ENCODE data around the gene SKI. TPM values are rescaled to one million over a fixed set of nuclear protein-coding genes. Genes with fewer than 3 reads are reported as not detected.

SKI gene
- total RNA-seq, 2 donors from 2014 or later: 31.0 to 36.1 TPM

DNA sequence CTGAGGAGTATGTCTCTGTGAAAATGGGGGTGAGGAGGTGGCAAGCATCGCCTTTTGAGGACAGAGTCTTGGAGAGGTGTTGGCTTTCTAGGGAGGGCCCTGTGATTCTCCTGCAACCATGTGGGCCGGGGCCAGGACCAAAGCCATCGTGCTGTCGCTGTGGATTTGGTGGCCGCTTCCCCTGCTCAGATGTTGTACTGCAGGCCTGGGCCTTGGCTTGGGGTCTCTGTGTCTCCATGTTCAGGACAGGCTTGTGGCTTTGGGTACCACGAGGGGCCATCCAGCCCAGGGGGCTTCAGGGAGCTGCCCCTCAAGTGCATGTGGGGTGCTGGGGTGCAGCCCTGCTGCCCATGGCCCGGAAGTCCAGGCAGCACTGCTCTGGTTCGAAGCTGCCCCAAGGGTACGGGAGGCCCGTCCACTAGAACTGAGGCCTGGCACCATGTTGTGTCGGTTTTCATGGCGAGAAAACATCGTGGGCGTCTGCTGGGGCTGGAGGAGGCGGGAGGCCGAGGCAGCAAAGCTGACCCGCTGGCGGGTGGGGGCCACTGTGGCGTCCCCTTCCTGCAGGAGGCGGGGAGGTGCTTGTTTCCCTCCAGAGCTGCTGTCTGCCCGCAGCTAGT lies 55.4 kb downstream of the SKI start:
- H3K4me1 ChIP-seq: peaks cover 12% of the 10 kb centered on the region
- H3K27me3 ChIP-seq: no peaks in the 10 kb centered on the region
- no peak for DNase-seq
- no peak overlapping the region for H3K27ac ChIP-seq
- intact Hi-C loops (cut with DNase I): no loop called here
- H3K9ac ChIP-seq (ENCODE audit: low read depth in 2 of 2, low read length in 2 of 2): no peak overlapping the region
- no peaks in the 10 kb centered on the region for H3K36me3 ChIP-seq
- H3K4me3 ChIP-seq: no peak overlapping the region
- TF ChIP-seq, protein P1, sequence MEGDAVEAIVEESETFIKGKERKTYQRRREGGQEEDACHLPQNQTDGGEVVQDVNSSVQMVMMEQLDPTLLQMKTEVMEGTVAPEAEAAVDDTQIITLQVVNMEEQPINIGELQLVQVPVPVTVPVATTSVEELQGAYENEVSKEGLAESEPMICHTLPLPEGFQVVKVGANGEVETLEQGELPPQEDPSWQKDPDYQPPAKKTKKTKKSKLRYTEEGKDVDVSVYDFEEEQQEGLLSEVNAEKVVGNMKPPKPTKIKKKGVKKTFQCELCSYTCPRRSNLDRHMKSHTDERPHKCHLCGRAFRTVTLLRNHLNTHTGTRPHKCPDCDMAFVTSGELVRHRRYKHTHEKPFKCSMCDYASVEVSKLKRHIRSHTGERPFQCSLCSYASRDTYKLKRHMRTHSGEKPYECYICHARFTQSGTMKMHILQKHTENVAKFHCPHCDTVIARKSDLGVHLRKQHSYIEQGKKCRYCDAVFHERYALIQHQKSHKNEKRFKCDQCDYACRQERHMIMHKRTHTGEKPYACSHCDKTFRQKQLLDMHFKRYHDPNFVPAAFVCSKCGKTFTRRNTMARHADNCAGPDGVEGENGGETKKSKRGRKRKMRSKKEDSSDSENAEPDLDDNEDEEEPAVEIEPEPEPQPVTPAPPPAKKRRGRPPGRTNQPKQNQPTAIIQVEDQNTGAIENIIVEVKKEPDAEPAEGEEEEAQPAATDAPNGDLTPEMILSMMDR (IDR thresholded peaks at IDR 0.05): no peak
- H3K9me3 ChIP-seq: no peaks in the 10 kb centered on the region

DNA sequence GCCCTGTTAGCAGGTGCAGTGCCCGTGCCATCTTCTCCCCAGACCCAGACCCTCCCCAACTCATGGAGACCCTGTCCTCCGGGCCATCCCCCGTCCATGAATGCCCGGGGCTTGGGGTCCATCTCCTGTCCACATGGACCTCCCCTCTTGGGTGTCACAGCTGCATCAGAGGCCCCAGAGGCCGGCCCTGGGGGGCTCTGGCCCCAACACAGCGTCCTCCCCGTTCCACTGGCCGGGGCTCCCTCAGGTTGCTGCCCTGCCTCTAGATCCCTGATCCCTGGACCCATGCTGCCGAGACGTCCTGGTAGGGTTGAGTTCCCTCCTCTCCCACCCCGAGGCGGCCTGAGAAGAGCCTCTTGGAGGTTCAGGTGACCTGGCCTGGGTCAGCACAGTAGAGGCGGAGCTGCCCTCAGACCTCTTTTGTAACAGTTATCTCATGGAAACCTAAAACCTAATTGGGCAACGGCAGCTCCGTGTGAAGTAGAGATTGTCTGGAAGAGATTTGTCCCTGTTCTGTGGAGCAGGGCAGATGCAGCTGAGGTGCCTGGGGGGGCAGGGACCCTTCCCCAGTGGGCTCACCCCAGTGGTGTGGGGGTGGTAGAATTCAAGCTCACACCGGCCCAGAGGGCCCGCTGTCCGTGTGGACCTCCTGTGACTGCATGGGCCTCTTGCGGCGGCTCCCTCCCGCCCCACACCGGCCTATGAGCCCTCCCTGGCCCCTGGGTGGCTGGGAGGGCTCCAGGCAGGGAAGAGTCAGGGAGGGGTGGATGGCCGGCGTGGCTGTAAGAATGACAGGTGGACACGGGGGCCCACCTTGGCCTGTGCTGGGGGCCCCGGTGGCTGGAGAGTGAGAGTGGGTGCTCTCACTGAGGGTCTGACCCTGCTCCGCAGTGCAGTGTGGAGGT lies 56.1 kb downstream of the SKI start:
- Histone ChIP-seq H3K4me1 (peaks cover 6% of the 10 kb centered on the region), H3K4me3 (no peak overlapping the region), H3K36me3 (no peaks in the 10 kb centered on the region), H3K9ac (ENCODE audit: low read depth in 2 of 2, low read length in 2 of 2) (no peak overlapping the region), H3K27me3 (no peaks in the 10 kb centered on the region), H3K27ac (no peak overlapping the region), H3K9me3 (no peaks in the 10 kb centered on the region)
- TF ChIP-seq, protein P1 (IDR thresholded peaks at IDR 0.05): no peak
- intact Hi-C loops (cut with DNase I): no loop called here
- DNase-seq: no peak

DNA sequence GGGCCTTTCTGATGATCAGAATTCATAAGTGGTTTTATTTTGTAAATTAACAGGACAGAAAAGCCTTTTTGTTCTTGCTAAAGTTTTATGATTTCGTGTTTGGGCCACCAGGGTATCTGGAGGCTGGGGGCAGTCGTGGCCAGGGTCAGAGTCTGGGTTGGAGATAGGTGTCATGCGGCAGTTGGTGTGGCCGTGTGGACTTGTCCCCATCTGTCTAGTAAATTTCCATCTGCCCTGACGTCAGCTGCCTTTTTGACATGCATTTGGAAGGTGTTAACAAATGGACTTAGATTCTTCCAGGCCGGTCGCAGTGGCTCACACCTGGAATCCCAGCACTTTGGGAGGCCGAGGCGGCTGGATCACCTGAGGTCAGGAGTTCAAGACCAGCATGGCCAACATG lies 56.8 kb downstream of the SKI start:
- H3K9me3 ChIP-seq: no peaks in the 10 kb centered on the region
- TF ChIP-seq, protein P1 (IDR thresholded peaks at IDR 0.05): no peak
- no peaks in the 10 kb centered on the region for H3K36me3 ChIP-seq
- H3K4me1 ChIP-seq: peaks cover under 1% of the 10 kb centered on the region
- DNase-seq: no peak
- no peak overlapping the region for H3K4me3 ChIP-seq
- no peaks in the 10 kb centered on the region for H3K27me3 ChIP-seq
- intact Hi-C loops (cut with DNase I): no loop called here
- no peak overlapping the region for H3K9ac ChIP-seq (ENCODE audit: low read depth in 2 of 2, low read length in 2 of 2)
- H3K27ac ChIP-seq: no peak overlapping the region

DNA sequence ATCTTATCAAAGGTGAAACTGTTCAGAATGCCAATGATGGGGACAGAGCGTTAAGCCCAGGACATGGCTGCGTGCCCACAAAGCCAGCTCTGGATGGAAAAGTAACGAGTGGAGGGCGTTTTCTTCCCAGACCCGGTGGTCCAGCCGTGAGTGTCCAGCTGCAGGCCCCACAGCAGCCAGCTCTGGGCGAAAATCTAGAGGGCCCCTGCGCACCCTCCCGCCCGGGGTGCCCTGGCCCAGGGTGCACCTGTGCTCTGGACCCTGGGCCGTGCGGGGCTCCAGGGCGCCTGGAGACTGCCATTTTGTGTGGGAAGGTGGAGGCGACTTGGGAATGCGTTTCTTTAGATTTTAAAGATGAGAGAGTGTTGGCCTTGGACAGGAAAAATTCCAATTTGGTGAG lies 58.8 kb downstream of the SKI start:
- no peak overlapping the region for H3K9ac ChIP-seq (ENCODE audit: low read depth in 2 of 2, low read length in 2 of 2)
- H3K36me3 ChIP-seq: no peaks in the 10 kb centered on the region
- H3K4me3 ChIP-seq: no peak overlapping the region
- no peak overlapping the region for H3K27ac ChIP-seq
- TF ChIP-seq, protein P1 (IDR thresholded peaks at IDR 0.05): no peak
- no peaks in the 10 kb centered on the region for H3K27me3 ChIP-seq
- no peak for DNase-seq
- no peaks in the 10 kb centered on the region for H3K9me3 ChIP-seq
- H3K4me1 ChIP-seq: peaks cover 3% of the 10 kb centered on the region
- intact Hi-C loops (cut with DNase I): no loop called here

DNA sequence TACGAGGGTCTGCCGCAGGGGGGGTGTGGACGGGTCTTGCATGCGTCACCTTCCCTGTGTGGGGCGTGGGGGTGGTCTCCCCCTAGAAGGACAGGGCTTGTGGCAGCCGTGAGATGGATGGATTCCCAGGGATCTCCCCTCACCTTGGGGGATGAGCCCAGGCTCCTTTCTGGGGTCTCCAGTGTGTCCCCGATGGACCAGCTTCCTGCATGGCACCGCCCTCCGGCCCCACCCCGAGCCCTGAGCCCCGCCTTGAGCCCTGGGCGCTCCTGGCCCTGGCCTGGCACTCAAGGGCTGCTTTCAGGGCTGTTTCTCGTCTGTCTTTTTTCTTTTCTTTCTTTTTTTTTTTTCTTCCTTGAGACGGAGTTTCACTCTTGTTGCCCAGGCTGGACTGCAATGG lies 59.5 kb downstream of the SKI start:
- Histone ChIP-seq H3K27me3 (no peaks in the 10 kb centered on the region), H3K36me3 (no peaks in the 10 kb centered on the region), H3K4me3 (no peak overlapping the region), H3K9me3 (no peaks in the 10 kb centered on the region), H3K27ac (no peak overlapping the region), H3K9ac (ENCODE audit: low read depth in 2 of 2, low read length in 2 of 2) (no peak overlapping the region), H3K4me1 (peaks cover 3% of the 10 kb centered on the region)
- intact Hi-C loops (cut with DNase I): no loop called here
- no peak for DNase-seq
- TF ChIP-seq, protein P1 (IDR thresholded peaks at IDR 0.05): no peak
